Activated CD4-positive, alpha-beta T cell treated with anti-CD3 and anti-CD28 coated beads, Interleukin-2, amount 50 U/mL, for 16 hours (primary cell): Measurements from ENCODE around the gene CHMP3.
"Not testable (repeated sequence)": the region's sequence is repeated elsewhere in the genome, so short reads cannot be mapped to it uniquely, and the experiment has no call there.

ENCODE experiments used
- DNase-seq: peaks from one replicate; pipeline ENCODE4 v3.0.0-alpha.2; 2020

Gene CHMP3

DNA sequence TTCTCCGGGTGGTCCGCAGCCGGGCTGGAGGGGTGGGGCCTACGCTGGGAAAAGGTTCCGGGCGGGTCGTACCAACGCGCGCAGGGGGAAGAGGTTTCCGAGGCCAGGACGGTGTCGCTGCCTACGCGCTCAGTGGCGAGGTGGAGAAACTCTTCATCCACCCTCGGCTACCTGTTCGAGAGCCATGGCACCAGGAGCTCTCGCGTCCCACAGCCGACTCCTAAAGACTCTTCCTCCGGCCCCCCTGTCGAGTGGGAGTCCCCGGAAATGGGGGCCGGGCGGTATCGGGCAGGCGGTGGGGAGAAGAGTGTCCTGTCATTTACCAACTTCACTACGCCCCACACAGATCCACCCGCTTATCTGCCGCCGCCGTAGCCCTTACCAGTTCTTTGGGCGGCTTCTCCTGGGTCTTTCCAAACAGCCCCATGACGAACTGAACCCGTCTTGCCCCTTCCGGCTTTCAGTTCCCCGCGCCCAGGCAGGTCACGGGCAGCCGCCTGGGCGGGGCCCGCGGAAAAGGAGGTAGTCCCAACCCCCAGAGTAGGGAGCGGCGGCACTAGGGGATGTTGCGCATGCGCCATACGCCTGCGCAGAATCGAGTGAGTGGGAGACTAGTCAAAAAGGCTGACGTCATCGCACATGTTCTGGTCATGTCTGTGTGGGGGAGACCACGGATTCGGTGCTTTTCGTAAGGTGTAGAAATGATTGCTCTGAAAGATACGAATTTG lies at the start of gene CHMP3:
Gene CHMP3 (minus strand): TSS at position 522 of the 728 bp plus-strand sequence. CDS start 95 bp downstream, at position 427.
- DNase-seq = peak; percentile 97

DNA sequence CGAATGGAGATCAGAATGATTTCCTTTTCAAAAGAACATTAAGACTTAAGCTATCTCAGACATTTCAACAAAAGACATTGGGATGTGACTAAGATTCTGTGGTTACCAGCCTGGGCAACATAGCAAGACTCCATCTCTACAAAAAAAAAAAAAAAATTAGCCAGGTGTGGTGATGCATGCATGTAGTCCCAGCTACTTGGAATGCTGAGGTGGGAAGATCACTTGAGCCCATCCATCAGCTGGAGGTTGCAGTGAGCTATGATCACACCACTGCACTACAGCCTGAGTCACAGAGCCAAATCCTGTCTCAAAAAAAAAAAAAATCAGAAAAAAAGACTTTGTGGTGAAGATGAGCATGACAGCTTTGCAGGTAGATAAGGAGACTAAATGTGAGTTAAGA lies 47.6 kb upstream of the CHMP3 start:
- DNase-seq = no peak

DNA sequence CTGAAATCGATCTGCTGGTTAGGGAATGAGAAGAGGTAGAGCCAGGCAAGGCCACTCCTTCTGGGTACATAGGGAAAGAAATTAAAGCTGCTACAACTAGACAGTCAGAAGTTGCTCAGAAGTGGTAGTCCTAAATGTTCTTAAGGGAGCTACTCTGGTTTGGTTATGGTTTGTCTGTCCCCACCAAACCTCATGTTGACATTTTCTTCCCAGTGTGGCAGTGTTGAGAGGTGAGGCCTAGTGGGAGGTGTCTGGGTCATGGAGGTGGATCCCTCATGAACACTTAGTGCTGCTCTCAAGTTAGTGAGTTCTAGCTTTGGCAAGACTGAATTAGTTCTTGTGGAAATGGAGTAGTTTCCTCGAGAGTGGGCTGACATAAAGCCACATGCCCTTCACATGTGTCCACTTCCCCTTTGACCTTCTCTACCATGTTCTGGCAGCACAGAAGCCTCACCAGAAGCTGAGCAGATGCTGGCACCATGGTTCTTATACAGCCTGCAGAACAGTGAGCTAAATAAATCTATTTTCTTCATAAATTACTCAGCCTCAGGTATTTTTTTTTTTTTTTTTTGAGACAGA lies 45.7 kb upstream of the CHMP3 start:
- DNase-seq = no peak

DNA sequence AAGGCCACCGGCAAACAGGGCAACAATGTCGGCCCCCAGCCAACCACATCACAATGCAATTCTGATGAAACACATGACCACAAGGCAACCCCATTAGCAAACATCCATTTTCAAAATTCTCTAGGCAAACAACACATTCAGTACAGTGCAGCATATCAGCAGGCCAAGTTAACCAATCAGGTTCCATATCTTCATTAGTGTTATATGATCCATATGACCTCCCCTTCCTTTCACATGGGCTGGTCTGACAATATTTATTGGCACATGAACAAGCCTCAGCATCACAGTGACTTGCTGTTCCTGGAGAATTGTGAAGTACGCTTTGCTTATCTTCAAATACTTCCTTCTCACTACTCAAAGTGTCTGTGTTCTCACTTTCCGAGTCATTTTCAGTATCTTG lies 40.7 kb upstream of the CHMP3 start:
- DNase-seq = no peak

DNA sequence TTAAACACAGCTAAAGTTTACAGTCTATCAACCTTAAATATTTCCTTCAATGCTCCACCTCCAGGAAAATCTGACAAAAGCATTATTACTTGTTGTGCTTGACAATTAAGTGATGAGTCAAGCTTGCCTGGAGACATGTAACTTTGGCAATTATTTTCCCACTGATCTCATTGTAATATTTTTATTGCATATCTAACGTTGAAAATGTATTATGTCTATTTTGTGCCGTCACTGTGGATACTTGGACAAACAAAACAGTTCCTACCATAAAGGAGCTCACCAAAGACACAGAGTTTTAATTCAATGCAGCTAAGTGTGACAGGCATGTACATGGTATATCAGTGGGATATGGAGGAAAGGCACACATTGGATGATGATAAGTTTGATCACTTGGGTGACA lies 35.7 kb upstream of the CHMP3 start:
- no peak for DNase-seq

DNA sequence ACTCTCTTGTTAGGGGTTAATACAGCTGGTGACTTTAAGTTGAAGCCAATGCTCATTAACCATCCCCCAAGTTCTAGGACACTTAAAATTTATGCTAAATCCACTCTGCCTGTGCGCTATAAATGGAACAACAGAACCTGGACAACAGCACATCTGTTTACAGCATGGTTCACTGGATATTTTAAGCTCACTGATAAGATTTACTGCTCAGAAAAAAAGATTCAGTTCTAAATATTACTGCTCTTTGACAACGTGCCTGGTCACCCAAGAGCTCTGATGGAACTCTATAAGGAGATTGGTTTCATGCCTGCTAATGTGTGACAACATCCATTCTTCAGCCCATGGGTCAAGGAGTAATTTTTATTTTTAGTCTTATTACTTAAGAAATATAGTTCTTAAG lies 32.9 kb upstream of the CHMP3 start:
- no peak for DNase-seq

DNA sequence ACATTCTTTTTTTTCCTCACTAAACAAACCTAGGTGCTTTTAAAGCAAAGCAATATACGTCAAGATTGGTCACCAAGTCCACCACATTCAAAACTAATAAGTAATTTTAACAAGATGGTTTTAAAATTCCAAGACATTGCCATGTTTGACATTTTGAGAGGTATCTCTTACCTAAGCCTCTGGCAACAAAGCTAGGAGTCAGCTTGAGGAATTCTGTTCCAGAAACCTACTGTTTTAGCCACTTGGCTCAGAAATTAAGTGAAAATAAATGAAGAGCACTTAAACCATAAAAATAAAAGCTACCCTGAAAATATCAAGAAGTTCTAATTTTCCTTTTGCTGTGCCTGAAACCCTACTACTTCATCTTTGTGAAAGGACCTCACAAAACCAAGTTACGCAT lies 30.0 kb upstream of the CHMP3 start:
- DNase-seq = no peak

DNA sequence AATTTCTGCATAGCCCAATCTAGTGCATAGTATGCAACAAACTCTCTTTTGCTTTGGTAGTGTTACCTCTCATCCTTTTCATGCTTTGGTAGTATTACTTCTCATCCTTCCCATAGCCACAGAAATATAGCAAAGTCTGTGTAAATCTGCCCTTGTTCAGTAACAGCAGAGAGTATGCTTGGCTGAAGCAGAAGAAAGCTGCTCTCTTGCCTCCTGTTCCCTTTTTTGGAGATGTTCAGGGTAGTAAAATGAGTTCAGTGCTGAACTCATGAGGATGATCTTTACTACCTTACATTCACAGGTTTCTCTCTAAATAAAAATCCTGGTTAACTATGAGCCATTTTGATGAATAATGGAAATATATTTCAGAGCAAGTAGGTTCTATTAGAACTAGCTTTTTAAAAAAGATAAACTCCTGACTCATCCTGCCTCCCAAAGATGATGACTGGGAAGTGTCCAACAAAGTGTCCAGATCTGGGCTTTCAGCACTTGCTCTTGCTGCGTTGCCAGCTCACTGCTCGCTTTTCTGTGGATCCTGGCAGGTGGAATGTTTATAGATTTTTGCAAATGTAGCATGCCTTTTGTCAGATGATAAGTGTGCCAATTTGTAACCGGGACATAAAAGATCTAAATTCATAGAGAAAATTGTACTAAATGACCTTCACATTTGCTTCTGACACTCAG lies 29.4 kb upstream of the CHMP3 start:
- DNase-seq = no peak

DNA sequence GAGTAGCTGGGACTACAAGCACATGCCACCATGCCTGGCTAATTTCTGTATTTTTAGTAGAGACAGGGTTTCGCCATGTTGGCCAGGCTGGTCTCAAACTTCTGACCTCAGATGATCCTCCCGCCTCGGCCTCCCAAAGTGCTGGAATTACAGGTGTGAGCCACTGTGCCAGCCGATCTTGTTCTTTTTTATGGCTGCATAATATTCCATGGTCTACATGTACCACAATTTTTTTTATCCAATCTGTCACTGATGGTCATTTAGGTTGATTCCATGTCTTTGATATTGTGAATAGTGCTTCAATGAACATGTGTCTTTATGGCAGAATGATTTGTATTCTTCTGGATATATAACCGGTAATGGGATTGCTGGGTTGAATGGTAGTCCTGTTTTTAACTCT lies 26.5 kb upstream of the CHMP3 start:
- DNase-seq = not testable (repeated sequence)

DNA sequence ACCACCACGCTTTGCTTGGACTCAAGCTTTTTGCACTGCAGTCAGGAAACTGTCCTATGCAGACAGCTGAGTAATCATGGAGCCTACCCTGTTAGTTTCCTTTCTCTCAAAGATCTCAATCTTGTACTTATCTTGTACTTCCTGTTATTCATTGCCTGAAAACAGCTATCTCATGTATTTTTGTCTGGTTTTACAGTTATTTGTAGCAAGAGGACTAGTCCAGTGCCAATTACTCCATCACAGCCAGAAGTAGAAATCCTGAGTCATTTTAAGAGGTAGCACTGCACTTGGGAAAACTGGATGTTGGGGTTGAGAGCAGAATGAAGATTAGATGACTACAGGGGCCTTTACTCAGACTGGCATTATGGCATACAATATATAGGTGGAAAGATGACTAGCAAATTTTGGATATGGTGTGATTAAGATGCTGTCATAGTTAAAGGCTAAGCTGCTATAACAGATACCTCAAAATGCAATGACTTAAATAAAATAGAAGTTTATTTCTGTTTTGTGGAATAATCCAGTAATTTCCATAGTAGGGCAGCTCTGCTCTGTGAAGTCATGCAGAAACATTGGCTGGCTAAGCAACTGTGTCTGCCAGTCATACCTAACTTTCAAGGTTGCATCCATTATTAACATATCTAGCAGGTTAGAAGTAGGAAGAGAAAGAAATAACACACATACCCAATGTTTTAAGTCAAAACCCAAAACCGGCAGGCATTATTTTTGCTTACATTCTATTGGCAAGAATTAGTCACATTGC lies 21.1 kb upstream of the CHMP3 start:
- peak; percentile 65 for DNase-seq

DNA sequence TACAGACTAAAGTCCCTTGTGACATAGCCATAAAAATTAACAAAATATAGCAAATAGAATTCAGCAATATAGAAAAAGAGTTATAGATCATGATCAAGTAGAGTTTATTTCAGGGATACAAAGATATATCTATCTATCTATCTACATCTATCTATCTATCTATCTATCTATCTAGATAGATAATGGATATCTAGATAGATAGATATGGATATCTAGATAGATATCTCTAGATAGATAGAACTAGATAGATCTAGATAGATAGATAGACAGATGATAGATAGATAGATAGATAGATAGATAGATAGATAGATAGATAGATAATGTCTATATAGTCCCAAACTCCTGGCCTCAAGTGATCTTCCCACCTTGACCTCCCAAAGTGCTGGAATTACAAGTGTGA lies 17.3 kb upstream of the CHMP3 start:
- DNase-seq = no peak

DNA sequence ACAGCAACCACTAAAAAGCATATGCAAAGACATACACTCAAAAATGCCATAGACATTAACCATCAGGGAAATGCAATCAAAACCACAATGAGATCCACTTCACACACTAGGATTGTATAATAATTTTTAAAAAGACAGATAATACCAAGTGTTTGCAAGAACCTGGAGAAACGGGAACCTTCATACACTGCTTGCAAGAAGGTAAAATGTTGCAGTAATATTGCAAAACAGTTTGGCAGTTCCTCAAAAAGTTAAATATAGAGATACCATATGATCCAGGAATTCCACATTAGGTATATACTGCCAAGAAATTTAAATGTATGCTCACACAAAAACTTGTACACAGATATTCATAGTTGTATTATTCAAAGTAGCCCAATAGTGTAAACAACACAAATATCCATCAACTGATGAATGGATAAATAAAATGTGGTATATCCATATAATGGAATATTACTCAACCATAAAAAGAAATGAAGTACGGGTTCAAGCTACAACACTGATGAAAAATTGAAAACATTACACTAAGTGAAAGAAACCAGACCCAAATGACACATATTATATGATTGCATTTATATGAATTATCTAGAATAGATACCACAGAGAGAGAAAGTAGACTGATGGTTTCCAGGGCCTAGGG lies 14.7 kb upstream of the CHMP3 start:
- no peak for DNase-seq

DNA sequence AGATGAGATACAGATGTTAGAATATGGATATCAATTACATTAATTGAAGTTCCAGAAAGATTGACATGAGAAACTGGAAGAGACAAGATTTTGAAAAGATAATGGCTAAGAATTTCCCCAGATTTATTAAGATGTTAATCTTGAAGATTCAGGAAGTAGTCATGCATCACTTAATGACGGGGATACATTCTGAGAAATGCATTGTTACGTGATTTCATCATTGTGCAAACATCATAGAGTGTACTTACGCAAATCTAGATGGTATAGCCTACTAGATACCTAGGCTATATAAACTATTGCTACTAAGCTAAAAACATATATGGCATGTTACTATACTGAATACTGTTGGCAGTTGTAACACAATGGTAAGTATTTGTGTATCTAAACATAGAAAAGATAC lies 6.8 kb upstream of the CHMP3 start:
- DNase-seq = no peak

DNA sequence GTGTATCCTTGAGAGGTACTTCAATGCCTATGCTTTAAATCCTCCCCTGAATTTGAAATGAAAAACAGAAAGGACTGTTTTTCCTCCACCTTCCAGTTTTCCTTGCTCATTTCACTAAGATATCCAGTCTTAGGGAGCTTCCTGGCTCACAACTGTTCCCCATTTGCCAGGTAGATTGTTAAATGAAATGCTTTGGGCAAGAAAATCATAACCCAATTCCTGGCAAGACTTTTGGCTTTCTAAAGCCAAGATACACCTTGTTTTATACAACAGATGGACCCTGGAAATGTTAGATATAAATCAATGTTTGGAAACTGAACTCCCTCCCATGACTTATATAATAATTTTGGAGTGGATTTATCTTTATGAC lies 3.6 kb upstream of the CHMP3 start:
- no peak for DNase-seq

DNA sequence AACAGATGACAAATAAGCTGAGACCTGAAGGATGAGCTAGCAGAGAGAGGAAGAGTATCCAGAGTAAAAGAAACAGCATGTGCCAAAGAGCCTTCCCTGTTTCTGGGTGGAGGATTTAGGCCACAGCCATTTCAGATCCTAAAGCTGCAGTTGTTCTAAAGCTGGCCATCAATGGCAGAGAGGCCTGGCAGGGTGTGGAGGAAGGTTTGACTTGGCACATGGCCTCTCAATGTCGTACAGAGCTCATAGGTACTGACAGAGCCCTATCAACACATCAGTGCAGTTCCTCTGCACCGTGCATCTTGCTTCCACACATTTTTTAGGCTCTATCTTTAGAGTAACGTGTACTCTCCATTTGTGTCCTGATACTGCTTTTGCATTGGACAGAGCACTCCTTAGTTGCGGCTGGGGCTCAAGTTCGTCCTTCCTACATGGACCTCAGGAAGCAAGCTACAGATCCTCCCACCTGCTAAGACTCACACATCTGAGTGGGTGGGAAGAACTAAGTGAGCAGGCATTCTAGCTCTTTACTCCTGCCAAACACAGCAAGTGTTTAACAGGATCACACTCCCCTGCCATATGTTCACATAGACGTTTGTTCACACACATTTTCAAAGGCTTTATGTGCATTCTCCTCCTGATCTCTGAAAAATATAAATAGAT lies 3.0 kb upstream of the CHMP3 start:
- DNase-seq = no peak

DNA sequence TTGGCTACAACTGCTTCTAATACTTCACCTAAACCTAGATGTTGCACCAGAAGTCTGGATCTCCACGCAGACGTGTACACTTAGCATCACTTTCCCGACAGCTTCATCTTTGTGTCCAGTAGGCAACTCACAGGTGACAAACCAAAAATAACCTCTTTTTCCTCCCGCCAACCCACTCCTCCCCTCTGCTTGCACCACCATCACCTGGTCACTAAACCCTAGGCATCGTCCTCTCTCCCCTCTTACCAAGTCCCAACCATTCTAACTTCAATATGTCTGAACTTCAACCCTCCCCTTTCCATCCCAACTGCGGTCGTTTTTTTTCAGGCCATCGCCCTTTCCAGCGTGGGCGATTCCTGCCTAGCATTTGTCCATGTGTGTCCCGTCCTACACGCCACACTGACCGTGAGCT lies 413 bp upstream of the CHMP3 start:
- DNase-seq = no peak

DNA sequence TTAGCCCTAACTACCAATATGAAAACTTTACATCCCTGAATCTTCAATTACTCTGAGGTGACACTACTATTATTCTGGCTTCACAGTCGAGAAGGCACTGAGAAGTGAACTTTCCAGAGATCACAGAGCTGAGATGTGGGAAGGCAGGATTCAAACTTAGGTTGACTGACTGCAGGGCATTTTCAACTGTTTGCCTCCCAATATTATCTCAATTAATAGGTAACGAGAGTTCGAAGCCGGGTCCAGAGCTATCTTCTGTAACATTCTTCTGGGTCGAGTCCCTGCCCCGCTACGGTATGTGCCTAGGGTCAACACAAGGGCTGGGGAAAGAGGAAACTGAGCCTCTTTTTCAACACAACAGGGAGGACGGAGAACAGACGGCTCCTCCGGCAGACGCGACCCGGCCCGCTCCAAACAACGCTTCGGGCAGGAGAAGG lies 740 bp downstream of the CHMP3 start:
- no peak for DNase-seq

DNA sequence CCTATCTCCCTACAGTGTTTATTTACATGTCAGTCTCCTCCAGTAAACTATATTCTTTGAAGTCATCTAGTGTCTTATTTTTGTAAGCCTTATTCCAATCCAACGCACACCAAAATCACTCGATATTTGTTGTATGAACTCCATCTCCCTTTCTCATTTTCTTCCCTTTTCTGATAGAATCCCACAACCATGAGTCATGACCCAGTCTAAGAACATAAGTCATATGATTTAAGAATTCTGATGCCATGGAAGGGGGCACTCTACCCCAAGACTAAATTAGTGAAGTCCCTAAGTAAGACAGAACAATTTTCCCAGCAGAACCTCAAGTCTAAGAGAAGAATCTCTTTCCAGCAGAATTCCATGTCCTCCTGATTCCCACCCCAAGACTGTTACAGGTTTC lies 5.4 kb downstream of the CHMP3 start:
- no peak for DNase-seq

DNA sequence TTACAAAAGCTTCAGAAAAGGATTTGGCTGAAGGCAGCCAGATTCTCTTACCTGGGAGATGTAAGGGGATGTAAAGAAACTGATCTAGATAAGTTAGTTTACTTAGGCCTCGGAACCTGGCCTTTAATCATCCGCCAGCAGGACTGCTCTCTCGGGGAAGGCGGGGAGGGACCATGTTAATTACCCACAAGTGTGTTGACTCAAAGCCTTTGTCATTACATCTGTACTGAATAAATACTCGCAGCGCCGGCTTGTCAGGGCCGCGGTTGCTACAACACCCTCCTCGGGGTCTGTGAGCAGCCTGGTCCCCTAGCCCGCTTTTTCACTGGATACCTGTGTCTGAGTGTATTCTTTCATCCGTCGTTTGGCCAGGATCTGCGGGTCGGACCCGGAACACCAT lies 6.7 kb downstream of the CHMP3 start:
- no peak for DNase-seq

DNA sequence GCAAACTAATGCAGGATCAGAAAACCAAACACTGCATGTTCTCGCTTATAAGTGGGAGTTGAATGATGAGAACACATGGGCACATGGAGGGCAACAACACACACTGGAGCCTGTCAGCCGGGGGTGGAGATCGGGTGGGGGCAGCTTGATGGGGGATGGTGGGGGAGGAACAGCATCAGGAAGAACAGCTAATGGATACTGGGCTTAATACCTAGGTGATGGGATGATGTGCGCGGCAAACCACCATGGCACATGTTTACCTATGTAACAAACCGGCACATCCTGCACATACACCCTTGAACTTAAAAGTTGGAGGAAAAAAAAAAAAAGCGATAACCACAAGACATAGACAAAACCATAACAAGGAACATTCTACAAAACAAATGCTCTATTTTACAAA lies 10.4 kb downstream of the CHMP3 start:
- DNase-seq = no peak

DNA sequence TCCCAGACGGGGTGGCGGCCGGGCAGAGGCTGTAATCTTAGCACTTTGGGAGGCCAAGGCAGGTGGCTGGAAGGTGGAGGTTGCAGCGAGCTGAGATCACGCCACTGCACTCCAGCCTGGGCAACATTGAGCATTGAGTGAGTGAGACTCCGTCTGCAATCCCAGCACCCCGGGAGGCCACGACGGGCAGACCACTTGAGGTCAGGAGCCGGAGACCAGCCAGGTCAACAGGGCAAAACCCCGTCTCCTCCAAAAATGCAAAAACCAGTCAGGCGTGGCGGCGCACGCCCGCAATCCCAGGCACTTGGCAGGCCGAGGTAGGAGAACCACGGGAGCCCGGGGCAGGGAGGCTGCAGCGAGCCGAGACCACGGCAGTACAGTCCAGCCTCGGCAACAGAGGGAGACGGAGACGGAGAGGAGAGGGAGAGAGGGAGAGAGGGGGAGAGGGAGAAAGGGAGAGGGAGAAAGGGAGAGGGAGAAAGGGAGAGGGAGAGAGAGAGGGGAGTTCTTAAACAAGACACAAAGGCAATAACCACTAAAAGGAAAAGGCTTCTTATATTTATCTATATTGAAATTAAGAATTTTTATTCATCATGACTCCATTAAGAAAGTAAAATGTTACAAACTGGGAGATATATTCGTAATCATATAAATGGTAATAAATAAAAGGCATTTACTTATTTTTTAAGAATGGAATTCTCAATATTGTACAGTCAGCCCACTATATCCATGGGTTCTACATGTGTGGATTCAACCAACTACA lies 13.1 kb downstream of the CHMP3 start:
- DNase-seq = not testable (repeated sequence)

DNA sequence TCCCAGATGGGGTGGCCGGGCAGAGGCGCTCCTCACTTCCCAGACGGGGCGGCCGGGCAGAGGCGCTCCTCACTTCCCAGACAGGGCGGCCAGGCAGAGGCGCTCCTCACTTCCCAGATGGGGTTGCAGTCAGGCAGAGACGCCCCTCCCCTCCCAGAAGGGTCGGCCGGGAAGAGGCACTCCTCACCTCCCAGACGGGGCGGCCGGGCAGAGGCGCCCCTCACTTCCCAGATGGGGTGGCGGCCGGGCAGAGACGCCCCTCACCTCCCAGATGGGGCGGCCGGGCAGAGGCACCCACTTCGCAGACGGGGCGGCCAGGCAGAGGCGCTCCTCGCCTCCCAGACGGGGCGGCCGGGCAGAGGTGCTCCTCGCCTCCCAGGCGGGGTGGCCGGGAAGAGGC lies 13.8 kb downstream of the CHMP3 start:
- DNase-seq = not testable (repeated sequence)
